HG02798 (cell line): ENCODE data around the gene STX17.
"Not testable (repeated sequence)": the region's sequence is repeated elsewhere in the genome, so short reads cannot be mapped to it uniquely, and the experiment has no call there.

Experiments used
- ATAC-seq: cut with Tn5 transposase; IDR thresholded peaks from one replicate; pipeline ENCODE4 v1.9.1; 2021; ENCODE audit warnings: mild to moderate bottlenecking; ENCODE audit not compliant: unreplicated experiment, poor library complexity

The STX17 gene

DNA sequence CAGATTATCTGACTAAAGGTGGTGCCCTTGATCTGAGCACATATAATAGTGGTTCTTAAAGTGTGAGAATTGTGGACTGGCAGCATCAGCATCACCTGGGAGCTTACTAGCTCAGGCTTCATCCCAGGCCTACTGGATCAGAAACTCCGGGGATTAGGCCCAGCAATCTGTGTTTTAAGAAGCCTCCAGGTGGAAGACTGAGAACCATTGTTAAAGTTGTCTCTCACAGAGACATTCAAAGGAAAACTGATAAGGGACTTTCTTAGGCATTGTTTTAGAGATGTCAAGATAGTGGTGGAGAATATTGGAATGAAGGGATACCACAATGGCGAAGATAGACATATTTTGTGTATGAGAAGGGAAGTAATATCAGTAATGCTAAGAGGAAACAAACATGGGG, 59.5 kb downstream of the STX17 start:
- ATAC-seq, result no peak

DNA sequence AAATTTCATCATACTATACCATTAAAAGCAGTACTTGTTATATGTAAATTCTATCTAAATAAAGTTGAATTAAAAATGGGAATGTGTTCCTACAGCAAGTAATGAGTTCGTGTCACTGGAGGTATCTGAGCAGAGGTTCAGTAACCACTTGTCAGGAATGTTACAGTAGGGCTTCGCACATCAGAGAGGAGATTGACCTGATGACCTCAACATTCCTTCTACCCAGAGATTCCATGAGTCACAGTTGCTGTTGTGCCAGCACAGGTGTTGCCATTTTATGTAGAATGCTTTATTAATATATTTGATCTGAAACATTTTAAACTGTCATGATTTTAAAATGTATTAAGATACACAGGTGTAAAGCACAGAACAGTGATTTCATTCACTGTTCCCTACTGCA, 60.3 kb downstream of the STX17 start:
- ATAC-seq, result no peak

DNA sequence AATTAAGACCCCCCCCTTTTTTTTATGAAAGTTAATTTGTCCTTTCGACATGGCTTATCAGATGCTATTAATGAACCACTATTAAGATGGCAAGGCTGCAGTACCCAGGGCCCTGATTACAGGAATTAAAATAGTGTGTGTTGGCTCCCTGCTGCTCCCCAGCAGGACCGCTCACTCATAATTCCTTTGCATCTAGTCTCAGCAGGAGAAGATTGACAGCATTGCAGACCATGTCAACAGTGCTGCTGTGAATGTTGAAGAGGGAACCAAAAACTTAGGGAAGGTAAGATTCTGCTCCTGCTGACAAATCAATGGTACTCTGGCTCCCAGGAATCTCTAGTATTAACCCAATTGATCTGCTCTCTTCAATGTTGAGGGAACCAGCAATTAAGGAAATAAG, 61.0 kb downstream of the STX17 start:
- no peak for ATAC-seq

DNA sequence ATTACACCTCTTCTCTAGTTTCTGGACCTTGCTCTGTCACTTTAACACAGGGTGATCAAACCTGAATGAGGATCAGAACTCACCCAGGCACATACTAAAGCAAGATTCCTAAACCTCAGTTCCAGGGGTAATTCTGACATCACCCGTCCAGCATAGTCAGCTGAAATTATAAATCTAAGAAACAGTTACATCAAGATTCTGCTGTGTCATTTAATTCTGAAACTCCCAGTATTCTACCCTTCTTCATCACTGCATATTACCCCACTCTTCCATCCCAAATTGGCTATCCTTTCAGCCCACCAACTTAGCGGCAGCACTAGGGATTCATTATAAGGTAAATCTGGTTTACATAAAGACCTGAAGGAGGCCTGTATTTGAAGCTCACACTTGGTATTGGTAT, 64.0 kb downstream of the STX17 start:
- no peak for ATAC-seq

DNA sequence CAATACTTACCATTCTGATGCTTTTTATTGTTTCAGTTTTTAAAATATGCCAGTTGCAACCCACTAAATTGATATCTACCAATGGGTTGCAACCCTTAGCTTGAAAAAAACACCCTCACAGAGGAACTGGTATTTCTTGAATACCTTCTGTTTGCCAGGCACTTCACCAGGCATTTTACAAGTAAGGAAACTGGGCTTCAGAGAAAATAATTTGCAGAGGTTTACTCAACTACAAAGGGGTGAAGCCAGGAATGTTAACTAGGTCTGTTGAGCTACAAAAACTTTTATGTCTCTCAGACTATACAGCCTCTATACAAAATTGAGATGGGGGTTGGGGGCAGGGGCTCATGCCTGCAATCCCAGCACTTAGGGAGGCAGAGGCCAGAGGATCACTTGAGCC, 65.0 kb downstream of the STX17 start:
- no peak for ATAC-seq

DNA sequence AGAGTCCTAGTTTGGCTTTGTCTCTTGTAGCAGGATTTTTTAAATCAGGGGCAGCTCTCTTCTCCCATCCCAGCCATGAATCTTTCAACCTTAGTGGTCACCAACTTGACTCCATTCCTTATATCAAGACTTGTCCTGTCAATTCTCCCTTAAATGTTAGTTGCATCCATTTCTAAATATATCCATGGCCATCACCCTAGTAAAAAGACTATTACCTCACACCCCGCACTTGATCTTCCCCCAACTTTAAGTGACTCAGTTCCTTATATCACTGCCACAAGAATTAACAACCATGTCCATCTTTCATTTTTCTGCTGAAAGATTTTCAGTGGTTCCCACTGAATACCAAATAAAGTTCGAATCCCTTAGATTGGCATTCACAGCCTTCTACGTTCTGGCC, 67.0 kb downstream of the STX17 start:
- no peak for ATAC-seq

DNA sequence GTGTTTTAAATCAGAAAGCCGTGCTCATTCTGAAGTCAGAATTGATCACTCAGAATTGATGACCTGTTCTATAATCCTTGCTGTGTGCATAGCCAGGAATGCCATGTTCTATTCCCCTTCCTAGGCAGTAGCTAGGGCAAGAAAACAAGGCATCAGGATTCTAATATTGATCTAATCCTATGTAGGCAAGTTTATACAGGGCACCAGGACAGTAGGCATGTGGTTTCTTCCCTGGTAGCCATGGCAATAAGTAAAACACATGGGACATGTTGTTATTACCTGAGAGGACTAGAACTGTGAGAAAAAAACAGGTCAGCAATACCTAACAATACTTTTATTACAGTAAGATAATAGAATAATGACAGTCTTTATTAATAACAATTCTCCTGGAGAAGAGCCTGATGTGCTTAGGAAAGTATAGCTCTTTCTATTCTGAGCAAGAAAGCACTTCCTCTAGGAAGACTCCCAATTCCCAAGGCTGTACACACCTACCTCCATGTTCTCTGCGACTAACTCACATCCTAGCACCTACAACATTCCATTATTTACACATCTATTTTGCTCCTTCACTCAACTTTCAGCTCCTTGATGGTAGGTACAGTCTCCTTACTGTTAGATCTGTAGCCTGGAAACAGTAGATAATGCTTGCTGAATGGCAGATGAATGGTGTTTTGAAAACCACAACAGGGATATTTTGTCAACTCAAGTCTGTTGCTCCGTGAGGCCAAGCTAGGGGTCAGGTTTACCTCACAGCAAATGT, 70.8 kb downstream of the STX17 start:
- no peak for ATAC-seq

DNA sequence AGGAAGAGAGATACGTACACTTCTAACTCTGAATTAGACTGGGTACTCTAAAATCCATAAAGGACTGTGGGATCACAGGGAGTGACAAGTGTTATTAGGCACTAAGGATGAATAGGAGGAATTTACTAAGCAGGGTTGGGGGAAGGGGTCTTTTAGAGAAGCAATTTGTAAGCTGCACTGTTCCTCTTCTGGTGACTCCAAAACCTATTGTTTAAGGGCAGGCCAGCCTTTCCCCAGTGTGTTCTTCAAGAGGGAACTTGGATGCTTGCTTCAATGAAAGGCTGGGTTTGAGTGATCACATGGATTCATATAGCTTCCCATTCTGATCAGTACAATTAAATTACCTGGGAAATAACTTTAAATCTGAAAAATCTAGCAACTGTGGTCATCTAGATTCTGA, 71.8 kb downstream of the STX17 start:
- no peak for ATAC-seq

DNA sequence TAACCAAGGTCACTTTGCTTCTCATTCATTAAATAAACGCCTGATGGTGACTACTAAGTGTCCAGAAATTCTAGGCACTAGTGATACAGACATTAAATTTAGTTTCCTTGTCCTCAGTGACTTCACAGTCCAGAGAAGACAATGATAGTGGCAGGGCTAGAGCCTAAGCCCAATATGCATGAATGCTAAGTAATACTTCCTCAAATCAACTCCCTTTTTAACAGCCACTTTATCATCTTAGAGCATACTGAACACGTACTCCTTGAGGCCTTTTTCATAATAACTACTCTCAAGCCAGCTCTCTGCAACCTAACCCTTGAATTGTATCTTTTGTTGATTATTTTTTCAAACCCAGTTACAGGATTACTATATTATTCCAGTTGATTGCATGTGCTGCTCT, 74.1 kb downstream of the STX17 start:
- no peak for ATAC-seq

DNA sequence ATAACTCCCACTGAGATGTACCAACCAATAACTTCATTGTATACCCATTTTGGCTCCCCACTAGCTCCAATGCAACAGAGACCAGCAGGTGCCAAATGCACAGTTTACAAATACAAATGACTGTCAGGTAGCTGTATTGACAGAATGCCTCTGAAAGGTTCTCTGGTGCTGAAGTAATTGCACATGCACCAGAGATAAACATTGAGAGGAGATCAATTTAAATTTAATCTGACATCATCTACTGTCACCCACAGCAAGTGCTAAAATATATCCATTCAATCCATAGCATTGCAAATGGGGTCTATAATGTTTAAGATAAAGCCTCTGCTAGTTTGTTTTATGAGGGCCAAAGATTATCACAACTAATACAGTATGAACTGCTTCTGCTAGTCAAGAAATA, 80.2 kb downstream of the STX17 start:
- ATAC-seq, result no peak

DNA sequence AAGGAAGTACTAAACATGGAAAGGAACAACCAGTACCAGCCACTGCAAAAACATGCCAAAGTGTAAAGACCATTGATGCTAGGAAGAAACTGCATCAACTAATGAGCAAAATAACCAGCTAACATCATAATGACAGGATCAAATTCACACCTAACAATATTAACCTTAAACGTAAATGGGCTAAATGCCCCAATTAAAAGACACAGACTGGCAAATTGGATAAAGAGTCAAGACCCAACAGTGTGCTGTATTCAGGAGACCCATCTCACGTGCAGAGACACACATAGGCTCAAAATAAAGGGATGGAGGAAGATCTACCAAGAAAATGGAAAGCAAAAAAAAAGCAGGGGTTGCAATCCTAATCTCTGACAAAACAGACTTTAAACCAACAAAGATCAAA, 84.1 kb downstream of the STX17 start:
- not testable (repeated sequence) for ATAC-seq

DNA sequence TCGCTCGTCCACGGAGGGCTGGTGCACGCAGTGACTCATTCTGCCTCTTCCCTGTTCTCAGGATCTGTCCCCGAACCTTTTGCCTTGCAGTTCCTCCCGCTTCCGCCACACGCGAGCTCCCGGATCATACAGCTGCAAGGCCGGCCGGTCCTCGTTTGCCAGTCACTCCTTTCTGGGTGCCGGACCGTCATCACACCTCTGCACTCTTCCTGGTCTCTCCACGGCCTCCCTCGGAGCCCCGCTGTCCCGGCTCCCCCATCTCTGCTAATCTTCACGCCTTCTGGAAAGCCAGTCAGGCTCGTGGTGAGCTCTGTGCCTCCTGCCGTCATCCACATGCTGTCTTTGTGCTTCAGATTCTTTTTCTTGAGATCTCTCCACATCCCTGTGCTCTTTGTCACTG, 91.8 kb downstream of the STX17 start:
- ATAC-seq, result no peak

DNA sequence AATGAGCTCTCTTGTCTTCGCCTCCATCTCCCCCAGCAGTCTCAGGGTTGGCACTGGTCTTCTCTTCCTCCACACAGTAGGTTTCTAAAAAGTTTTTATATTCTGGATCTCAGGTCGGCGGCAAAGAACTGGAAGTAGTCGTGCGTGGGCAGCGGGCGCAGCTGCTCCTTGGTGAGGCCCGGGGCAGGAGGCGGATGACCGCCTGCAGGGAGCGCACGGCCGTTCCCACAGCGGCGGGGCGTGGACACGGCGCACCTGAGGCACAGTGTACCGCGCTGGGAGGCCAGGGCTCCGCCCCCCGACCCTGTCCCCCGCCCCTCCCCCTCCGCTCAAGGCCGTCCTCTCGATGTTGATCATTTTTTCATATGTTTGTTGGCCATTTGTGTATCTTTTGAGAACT, 92.4 kb downstream of the STX17 start:
- ATAC-seq, result no peak

DNA sequence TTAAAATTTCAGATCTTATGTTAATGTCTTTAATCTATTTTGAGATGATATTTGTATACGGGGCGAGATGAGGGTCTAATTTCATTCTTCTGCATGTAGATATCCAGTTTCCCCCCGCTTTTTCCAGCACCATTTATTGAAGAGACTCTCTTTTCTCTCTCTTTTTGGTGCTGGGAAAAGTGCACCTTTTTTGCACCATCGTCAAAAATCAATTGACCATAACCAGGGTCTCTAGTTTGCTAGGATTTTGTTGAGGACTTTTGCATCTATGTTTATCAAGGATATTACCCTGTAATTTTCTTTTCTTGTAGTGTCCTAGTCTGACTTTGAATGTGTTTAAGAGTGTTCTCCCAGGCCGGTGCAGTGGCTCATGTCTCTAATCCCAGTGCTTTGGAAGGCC, 93.3 kb downstream of the STX17 start:
- no peak for ATAC-seq

DNA sequence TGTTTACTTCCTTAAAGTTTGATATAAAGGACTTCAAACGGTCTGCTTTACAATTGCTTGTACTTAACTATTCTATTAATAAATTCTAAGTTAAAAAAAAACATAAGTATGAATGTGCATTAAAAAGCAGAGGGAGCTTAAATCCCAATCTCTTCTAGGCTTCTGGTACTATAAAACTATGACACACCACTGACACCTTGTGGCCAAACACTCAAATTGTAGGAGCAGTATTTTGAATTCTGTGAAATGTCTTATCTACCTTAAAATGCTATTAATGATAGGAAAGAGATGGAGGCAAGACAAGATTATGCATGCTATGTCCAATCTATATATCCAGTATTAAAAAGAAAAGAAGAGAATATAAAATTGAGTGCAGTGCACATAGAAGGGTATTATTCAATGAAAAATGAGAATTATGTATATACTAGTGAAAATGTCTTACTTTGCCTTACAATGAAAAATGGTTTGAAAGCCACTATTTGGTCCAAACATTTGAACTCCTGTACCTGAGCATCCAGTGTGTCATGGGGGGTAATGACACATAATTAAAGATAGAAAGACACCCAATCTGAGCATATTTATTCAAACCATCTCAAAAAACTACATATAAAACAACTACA, 104.7 kb downstream of the STX17 start:
- peak; percentile 37 for ATAC-seq

DNA sequence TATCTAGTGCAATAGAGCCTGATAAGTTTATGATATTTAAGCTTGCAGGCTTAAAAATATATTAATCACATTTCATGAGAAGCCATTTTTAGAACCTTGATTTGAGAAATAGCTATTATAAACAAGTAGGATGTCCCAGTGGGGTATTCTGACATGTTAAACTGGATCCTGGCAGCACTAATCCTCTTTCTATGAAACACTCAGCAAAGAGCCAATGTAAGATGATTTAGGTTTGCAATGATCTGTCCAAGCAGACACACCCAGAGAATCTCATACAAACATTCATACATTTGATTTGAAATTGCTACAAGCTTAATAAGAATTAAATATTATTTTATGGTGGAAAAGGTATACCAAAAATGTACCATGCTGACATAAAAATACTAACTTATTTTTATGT, 105.8 kb downstream of the STX17 start:
- no peak for ATAC-seq

DNA sequence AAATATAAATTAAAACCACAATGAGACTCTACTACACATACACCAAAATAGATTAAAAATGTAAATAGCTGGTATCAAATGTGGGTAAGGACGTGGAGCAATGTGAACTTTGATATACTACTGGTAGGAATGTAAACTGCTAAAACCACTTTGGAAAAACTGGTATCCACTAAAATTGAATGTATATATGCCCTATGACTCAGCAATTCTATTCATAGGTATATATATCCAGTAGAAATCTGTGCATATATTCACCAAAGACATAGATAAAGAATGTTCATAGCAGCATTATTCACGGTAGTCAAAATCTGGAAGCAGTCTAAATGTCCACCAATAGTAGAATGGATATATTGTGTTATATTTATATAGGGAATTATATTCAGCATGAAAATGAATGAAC, 107.1 kb downstream of the STX17 start:
- no peak for ATAC-seq

DNA sequence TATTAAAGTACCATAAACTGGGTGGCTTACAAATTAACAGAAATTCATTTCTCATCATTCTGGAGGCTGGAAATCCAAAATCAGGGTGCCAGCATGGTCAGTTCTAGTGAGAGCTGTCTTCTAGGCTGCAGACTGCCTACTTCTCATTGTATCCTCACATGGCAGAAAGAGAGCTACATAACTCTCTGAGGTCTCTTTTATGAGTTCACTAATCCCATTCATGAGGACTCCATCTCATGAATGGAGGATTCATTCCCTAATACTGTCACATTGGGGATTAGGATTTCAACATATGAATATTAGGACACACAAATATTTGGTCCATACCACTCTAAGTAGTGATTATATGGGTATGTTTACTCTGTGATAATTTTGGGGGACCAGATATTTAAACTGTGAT, 108.4 kb downstream of the STX17 start:
- no peak for ATAC-seq

DNA sequence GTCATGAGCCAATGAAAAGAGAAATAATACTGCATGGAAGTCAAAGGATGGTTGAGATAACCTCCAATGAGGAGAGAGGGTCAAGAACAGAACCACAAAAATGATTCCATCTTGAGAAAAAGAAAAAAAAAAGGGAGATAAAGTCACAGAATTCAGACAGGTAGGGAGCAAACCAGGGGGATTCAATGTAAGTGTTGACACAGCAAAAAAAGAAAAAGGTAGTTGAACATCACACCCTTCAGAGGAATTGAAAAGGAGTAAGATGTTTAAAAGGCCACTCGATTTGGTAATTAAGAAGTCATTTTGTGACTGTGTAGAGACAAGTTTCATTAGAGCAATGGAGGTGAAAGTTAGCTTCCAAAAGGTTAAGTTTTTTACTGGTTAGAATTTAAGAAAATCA, 113.1 kb downstream of the STX17 start:
- no peak for ATAC-seq
